ENCODE data around the gene ASTN1.

ASTN1 gene

DNA sequence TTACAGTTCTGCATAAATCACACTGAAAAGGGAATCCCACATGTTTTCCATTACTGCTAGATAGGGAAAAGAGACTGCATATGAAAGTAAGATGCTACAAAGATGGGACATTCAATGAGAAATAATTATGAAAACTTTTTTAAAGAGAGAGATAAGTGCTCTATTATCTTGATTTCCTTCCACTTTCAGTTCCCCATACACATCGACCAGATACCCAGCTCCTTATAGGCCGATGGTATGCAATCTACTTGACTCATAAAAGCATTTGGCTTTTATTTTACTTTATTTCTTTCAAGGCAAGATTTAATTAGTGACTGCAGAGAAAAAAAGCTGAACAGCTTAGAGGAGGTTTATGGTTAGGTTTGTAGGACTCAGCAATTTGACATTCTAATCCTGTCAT, 19.3 kb upstream of the ASTN1 start:
- TF ChIP-seq, protein P1, sequence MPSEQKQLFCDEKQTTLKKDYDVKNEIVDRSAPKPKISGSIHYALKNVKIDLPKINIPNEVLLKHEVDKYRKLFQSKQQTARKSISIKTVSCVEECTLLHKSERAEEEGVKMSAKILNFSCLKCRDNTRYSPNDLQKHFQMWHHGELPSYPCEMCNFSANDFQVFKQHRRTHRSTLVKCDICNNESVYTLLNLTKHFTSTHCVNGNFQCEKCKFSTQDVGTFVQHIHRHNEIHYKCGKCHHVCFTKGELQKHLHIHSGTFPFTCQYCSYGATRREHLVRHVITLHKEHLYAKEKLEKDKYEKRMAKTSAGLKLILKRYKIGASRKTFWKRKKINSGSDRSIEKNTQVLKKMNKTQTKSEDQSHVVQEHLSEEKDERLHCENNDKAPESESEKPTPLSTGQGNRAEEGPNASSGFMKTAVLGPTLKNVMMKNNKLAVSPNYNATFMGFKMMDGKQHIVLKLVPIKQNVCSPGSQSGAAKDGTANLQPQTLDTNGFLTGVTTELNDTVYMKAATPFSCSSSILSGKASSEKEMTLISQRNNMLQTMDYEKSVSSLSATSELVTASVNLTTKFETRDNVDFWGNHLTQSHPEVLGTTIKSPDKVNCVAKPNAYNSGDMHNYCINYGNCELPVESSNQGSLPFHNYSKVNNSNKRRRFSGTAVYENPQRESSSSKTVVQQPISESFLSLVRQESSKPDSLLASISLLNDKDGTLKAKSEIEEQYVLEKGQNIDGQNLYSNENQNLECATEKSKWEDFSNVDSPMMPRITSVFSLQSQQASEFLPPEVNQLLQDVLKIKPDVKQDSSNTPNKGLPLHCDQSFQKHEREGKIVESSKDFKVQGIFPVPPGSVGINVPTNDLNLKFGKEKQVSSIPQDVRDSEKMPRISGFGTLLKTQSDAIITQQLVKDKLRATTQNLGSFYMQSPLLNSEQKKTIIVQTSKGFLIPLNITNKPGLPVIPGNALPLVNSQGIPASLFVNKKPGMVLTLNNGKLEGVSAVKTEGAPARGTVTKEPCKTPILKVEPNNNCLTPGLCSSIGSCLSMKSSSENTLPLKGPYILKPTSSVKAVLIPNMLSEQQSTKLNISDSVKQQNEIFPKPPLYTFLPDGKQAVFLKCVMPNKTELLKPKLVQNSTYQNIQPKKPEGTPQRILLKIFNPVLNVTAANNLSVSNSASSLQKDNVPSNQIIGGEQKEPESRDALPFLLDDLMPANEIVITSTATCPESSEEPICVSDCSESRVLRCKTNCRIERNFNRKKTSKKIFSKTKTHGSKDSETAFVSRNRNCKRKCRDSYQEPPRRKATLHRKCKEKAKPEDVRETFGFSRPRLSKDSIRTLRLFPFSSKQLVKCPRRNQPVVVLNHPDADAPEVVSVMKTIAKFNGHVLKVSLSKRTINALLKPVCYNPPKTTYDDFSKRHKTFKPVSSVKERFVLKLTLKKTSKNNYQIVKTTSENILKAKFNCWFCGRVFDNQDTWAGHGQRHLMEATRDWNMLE (tag by site-specific recombination; conservative IDR thresholded peaks at IDR 0.05; ENCODE audit: low read depth): no peak
- TF ChIP-seq KLF7 (tag by site-specific recombination; IDR thresholded peaks at IDR 0.05; ENCODE audit: borderline replicate concordance) (no peak), ZNF544 (tag by site-specific recombination; IDR thresholded peaks at IDR 0.05) (no peak), BCL11B (tag by site-specific recombination; IDR thresholded peaks at IDR 0.05; ENCODE audit: low read depth) (no peak), ZNF311 (tag by site-specific recombination; IDR thresholded peaks at IDR 0.05; ENCODE audit: borderline replicate concordance) (no peak), ZNF48 (tag by site-specific recombination; IDR thresholded peaks at IDR 0.05) (no peak), ZNF354C (tag by site-specific recombination; IDR thresholded peaks at IDR 0.05; ENCODE audit: borderline replicate concordance, low read depth) (no peak), ZNF175 (tag by site-specific recombination; IDR thresholded peaks at IDR 0.05) (no peak), ZNF2 (tag by site-specific recombination; IDR thresholded peaks at IDR 0.05) (no peak), ZNF366 (tag by site-specific recombination; conservative IDR thresholded peaks at IDR 0.05) (no peak)
- TF ChIP-seq, protein P2, sequence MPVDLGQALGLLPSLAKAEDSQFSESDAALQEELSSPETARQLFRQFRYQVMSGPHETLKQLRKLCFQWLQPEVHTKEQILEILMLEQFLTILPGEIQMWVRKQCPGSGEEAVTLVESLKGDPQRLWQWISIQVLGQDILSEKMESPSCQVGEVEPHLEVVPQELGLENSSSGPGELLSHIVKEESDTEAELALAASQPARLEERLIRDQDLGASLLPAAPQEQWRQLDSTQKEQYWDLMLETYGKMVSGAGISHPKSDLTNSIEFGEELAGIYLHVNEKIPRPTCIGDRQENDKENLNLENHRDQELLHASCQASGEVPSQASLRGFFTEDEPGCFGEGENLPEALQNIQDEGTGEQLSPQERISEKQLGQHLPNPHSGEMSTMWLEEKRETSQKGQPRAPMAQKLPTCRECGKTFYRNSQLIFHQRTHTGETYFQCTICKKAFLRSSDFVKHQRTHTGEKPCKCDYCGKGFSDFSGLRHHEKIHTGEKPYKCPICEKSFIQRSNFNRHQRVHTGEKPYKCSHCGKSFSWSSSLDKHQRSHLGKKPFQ (tag by site-specific recombination; IDR thresholded peaks at IDR 0.05): no peak
- TF ChIP-seq, protein P3, sequence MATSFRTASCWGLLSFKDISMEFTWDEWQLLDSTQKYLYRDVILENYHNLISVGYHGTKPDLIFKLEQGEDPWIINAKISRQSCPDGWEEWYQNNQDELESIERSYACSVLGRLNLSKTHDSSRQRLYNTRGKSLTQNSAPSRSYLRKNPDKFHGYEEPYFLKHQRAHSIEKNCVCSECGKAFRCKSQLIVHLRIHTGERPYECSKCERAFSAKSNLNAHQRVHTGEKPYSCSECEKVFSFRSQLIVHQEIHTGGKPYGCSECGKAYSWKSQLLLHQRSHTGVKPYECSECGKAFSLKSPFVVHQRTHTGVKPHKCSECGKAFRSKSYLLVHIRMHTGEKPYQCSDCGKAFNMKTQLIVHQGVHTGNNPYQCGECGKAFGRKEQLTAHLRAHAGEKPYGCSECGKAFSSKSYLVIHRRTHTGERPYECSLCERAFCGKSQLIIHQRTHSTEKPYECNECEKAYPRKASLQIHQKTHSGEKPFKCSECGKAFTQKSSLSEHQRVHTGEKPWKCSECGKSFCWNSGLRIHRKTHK (tag by site-specific recombination; IDR thresholded peaks at IDR 0.05): no peak
- TF ChIP-seq, protein P4, sequence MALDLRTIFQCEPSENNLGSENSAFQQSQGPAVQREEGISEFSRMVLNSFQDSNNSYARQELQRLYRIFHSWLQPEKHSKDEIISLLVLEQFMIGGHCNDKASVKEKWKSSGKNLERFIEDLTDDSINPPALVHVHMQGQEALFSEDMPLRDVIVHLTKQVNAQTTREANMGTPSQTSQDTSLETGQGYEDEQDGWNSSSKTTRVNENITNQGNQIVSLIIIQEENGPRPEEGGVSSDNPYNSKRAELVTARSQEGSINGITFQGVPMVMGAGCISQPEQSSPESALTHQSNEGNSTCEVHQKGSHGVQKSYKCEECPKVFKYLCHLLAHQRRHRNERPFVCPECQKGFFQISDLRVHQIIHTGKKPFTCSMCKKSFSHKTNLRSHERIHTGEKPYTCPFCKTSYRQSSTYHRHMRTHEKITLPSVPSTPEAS (tag by site-specific recombination; IDR thresholded peaks at IDR 0.05): no peak
- TF ChIP-seq, protein P5, sequence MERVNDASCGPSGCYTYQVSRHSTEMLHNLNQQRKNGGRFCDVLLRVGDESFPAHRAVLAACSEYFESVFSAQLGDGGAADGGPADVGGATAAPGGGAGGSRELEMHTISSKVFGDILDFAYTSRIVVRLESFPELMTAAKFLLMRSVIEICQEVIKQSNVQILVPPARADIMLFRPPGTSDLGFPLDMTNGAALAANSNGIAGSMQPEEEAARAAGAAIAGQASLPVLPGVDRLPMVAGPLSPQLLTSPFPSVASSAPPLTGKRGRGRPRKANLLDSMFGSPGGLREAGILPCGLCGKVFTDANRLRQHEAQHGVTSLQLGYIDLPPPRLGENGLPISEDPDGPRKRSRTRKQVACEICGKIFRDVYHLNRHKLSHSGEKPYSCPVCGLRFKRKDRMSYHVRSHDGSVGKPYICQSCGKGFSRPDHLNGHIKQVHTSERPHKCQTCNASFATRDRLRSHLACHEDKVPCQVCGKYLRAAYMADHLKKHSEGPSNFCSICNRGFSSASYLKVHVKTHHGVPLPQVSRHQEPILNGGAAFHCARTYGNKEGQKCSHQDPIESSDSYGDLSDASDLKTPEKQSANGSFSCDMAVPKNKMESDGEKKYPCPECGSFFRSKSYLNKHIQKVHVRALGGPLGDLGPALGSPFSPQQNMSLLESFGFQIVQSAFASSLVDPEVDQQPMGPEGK (tag by site-specific recombination; IDR thresholded peaks at IDR 0.05): no peak
- TF ChIP-seq, protein P6, sequence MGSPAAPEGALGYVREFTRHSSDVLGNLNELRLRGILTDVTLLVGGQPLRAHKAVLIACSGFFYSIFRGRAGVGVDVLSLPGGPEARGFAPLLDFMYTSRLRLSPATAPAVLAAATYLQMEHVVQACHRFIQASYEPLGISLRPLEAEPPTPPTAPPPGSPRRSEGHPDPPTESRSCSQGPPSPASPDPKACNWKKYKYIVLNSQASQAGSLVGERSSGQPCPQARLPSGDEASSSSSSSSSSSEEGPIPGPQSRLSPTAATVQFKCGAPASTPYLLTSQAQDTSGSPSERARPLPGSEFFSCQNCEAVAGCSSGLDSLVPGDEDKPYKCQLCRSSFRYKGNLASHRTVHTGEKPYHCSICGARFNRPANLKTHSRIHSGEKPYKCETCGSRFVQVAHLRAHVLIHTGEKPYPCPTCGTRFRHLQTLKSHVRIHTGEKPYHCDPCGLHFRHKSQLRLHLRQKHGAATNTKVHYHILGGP (tag by site-specific recombination; IDR thresholded peaks at IDR 0.05): no peak
- no peak overlapping the region for H3K27ac ChIP-seq (ENCODE audit: extremely low read depth, low read depth, low read length)
- no peaks in the 10 kb centered on the region for H3K9me3 ChIP-seq (ENCODE audit: control insufficient read depth, insufficient read depth, low read depth, low read length)
- H3K4me1 ChIP-seq (ENCODE audit: control insufficient read depth, insufficient read depth, low read length): peaks cover 3% of the 10 kb centered on the region; the same call in 1 of the 2 replicates
- no peaks in the 10 kb centered on the region for H3K36me3 ChIP-seq (ENCODE audit: control insufficient read depth in 2 of 2, insufficient read depth in 1 of 2, low read length in 2 of 2)
- no peak overlapping the region for H3K4me3 ChIP-seq (ENCODE audit: low read depth, low read length)
- ChIA-PET POLR2A (no interaction called here), CTCF (interaction anchor here (0.7 to 2.9 kb wide), 3 partner anchors 214 to 286 kb away, joined by 4 to 11 read pairs (median 4); no protein-coding TSS in a partner anchor)
